Stimulated activated CD4-positive, alpha-beta T cell treated with anti-CD3 and anti-CD28 coated beads, Interleukin-1b, Interleukin-23, amount 100 ng/mL, for 1 hour (primary cell): ENCODE data around the gene HSPB6.
A peak's percentile ranks its signal among the peaks of the same experiment; 100 is the strongest.

Experiments
- DNase-seq, 2 donors: peaks; one replicate each; pipeline ENCODE4 v3.0.0-alpha.2; 2020; ENCODE audit warnings: low read depth in 2 of 2

HSPB6 gene

GRCh38 chr19:35767288-35768081, 10.7 kb upstream of the HSPB6 start:
- no peak for DNase-seq

- no peak for DNase-seq
These were observed 9.8 kb upstream of the HSPB6 start for GRCh38 chr19:35766571-35767104.

GRCh38 chr19:35764432-35765315, 7.8 kb upstream of the HSPB6 start:
- DNase-seq: no peak

DNA sequence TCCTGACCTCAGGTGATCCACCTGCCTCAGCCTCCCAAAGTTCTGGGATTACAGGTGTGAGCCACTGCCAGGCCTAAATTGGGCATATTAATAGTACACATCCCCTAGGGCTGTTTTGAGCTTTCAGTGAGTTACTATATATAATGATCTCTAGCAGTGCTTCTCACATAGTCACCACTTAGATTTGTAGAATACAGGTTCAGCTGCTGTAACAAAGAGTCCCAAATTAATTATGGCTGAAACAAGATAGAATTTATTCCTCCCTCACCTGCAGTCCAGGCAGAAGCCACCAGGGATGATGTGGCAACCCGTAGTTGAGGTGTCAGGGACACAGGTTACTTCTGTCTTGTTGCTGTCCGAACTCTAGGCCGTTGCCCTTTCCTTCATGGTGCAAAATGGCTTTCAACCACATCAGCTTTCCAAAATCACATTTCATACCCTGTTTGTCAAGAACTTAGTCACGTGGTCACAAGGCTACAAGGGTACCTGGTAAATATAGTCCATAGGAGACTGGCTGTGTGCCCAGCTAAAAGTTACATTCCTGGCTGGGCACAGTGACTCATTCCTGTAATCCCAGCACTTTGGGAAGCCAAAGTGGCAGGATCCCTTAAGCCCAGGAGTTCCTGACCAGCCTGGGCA, 4.0 kb upstream of the HSPB6 start:
- no peak for DNase-seq

DNA sequence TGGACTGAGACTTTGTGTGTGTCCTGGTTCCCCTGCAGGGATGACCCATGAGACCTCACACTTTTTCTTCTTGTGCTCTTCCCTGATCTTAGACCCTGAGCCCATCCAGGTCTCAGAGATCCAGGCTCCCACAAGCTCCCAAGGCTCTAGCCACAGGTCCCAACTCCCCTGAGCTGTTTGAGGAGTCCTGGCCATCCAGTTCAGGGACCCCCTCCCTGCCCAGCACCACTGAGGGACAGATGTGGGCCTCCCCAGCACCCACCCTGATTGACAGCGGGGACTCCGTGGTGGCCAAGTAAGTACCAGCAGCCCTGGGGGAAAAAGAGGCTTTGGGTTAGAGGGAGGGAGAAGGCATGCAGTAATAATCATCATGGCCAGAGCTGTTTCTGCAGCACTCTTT, 2.9 kb upstream of the HSPB6 start:
- no peak for DNase-seq

GRCh38 chr19:35757749-35758608, 1.1 kb upstream of the HSPB6 start, which contains the start of gene PROSER3:
Gene PROSER3 (plus strand): TSS chr19:35758176. CDS start chr19:35758216, 40 bp downstream.
- peak; percentile 93 to 95 for DNase-seq

GRCh38 chr19:35757231-35757748, 461 bp upstream of the HSPB6 start:
- DNase-seq: no peak

DNA sequence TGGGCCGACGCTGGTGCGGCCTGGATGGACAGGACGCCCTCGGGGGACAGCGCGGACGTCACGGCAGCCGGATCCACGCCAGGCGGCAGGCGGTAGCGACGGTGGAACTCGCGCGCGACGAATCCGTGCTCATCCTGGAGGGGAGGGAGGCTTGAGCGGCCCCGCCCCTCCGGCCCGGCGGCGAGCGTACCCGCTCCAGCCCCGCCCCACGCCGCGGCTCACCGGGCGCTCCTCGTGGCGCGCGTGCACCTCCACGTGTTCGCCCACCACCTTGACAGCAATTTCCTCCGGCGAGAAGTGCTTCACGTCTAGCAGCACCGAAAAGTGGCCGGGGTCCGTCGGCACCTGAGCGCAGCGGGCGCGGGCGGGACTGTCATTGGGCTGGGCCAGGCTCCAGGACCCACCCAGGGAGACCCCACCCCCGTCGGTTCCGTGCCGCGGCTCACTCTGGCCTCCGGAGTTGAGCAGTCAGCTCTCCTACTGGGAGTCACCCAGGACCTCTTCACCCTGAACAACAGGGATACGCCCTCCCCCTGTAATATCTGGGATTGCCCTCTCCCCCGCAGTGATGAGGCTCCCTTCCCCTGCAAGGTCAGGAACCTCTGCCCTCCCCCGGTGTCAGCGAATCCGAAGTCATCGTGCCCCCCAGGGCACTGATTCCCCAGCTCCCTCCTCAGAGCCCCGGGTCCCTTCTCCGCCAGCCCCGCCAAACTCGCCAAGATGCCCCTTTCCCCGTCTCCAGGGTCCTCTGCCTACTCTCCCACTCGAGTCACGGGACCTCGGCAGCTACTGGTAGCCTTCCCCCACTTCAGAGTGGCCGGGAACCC, 1.1 kb downstream of the HSPB6 start:
- DNase-seq: peak in 1 of 2 donors; percentile 32

DNA sequence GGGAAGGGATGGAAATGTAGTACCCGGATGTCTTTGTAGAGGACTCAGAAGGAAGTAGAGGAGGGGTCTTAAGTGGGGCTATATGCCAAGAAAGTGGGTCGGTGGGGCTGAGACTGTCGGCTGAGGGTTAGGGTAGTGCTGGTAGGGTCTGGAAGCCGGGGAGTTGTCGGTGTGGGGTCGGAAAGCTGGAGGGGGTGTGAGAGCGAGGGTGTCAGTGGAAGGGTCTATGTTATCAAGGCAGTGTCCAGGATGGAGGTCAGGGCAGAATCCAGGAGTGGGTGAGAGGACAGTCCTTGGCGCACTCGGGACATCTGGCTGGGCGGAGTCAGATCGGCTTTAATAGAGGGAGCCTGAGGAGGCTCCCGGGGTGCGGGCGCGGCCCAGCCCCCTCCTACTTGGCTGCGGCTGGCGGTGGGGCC, 1.7 kb downstream of the HSPB6 start:
- no peak for DNase-seq

- DNase-seq: no peak
These were observed 2.3 kb downstream of the HSPB6 start for GRCh38 chr19:35754370-35755130.

GRCh38 chr19:35753634-35754369, 3.0 kb downstream of the HSPB6 start:
- no peak for DNase-seq

DNA sequence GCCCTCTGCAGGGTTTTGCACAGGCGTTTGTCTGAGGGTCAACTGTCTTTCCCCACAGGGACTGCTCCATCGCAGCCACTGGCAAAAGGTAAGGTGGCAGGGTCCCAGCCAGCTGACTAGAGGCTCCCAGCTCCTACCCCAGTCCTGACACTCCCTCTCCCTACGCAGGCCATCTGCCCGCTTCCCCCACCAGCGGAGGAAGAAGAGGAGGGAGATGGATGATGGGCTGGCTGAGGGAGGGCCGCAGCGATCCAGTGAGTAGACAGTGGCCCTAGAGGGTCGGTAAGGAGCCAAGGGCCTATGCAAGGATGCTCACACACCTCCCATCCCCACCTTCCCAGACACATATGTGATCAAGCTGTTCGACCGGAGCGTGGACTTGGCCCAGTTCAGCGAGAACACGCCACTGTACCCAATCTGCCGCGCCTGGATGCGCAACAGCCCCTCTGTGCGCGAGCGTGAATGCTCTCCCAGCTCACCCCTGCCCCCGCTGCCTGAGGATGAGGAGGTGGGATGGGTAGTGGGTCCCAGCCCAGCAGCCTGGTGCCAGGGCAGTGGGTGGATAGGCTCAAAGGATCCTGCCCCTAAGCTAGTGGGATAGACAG, 4.0 kb downstream of the HSPB6 start:
- no peak for DNase-seq

GRCh38 chr19:35751839-35752745, 4.7 kb downstream of the HSPB6 start:
- no peak for DNase-seq

DNA sequence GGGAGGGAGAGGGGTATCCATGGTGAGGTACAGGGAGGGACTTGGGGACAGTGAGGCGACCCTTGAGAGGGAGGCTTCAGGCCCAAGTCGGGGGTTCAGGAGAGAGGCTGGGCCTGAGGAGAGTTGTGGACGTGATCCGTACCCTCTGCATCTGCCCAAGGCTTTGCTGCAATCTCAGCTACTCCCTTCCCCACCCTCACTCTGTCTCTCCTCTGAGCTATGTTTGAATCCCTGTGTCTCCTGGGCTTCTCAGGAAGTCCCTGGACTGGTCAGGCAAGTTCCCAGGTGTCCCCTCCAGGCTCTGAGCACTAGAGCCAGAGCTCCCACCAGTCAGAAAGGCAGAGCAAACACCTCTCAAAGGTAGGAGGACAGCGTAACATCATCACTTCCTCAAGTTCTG, 6.7 kb downstream of the HSPB6 start:
- DNase-seq: no peak

GRCh38 chr19:35748106-35749020, 8.5 kb downstream of the HSPB6 start, which contains the start of gene LIN37:
Gene LIN37 (plus strand): TSS chr19:35748576. CDS start chr19:35748725, 149 bp downstream.
- peak; percentile 89 to 96 for DNase-seq

DNA sequence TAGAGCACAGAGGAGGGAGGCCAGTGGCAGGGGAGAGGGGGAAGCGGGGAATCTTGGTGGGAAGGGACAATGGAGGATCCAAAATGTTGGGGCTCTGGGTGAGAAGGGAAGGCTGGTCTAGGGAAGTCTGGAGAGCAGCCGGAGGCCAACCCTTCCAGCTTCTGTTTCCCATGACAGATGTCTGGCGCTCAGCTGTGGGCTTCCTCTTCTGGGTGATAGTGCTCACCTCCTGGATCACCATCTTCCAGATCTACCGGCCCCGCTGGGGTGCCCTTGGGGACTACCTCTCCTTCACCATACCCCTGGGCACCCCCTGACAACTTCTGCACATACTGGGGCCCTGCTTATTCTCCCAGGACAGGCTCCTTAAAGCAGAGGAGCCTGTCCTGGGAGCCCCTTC, 10.3 kb downstream of the HSPB6 start:
- DNase-seq: no peak
